Activated T-helper 1 cell treated with anti-CD3 and anti-CD28 coated beads, Interleukin-12 subunit alpha, Interleukin-12 subunit beta, Interleukin-2, Interleukin-4 antibody, amounts not matched to agents 30 ng/mL and 10 ng/mL and 1 ng/mL, durations not matched to agents 14 hours and 24 hours and 36 hours (primary cell): Measurements from ENCODE around the gene MRPL4. TPM values are rescaled to one million over a fixed set of nuclear protein-coding genes. Genes with fewer than 3 reads are reported as not detected.

Source experiments
- DNase-seq: peaks from one replicate; pipeline ENCODE4 v3.0.0; 2021; ENCODE audit warnings: low spot score
- H3K27ac Mint-ChIP-seq: one replicate; pipeline ENCODE4 v1.8.0; 2021; ENCODE audit warnings: mild to moderate bottlenecking, mixed read lengths
- H3K27me3 Mint-ChIP-seq: one replicate; pipeline ENCODE4 v1.8.0; 2022; ENCODE audit warnings: mild to moderate bottlenecking, moderate library complexity, mixed read lengths; ENCODE audit not compliant: insufficient read depth
- H3K36me3 Mint-ChIP-seq: one replicate; pipeline ENCODE4 v1.8.0; 2021; ENCODE audit warnings: low read depth, mixed read lengths
- H3K4me1 Mint-ChIP-seq: one replicate; pipeline ENCODE4 v1.8.0; 2021; ENCODE audit warnings: low read depth, mixed read lengths
- H3K4me3 Mint-ChIP-seq: one replicate; pipeline ENCODE4 v1.8.0; 2021; ENCODE audit warnings: mild to moderate bottlenecking, moderate library complexity, mixed read lengths
- H3K9me3 Mint-ChIP-seq: one replicate; pipeline ENCODE4 v1.8.0; 2021; ENCODE audit warnings: mixed read lengths
- intact Hi-C: fragments of 100-400 bp; cut with micrococcal nuclease; formaldehyde crosslinking; loops from one replicate; pipeline ENCODE4 v1.15.1; 2024
- total RNA-seq: library from RNA; stranded (reverse); gene quantifications from 2 replicates; pipeline ENCODE4 v1.2.3, GENCODE V29; 2022

MRPL4 gene
- total RNA-seq, 1 donor from 2014 or later, result 168 TPM

GRCh38 chr19:10223488-10224213 is 28.4 kb upstream of the MRPL4 start:
- no peak for DNase-seq
- Mint-ChIP-seq H3K4me1 (peaks cover 12% of the 10 kb centered on the region), H3K36me3 (peaks cover 3% of the 10 kb centered on the region), H3K27me3 (no peaks in the 10 kb centered on the region), H3K9me3 (no peaks in the 10 kb centered on the region), H3K4me3 (no peak overlapping the region), H3K27ac (no peak overlapping the region)
- intact Hi-C loops, result no loop called here

GRCh38 chr19:10224337-10224736 is 27.7 kb upstream of the MRPL4 start:
- Mint-ChIP-seq H3K4me1 (peaks cover 14% of the 10 kb centered on the region), H3K27me3 (no peaks in the 10 kb centered on the region), H3K4me3 (no peak overlapping the region), H3K36me3 (peaks cover 3% of the 10 kb centered on the region), H3K27ac (no peak overlapping the region), H3K9me3 (no peaks in the 10 kb centered on the region)
- no peak for DNase-seq
- intact Hi-C loops, result no loop called here

- Mint-ChIP-seq H3K27me3 (no peaks in the 10 kb centered on the region), H3K27ac (no peak overlapping the region)
Observed at GRCh38 chr19:10226021-10226375, 26.0 kb upstream of the MRPL4 start.

GRCh38 chr19:10226376-10227025 is 25.5 kb upstream of the MRPL4 start:
- H3K9me3 Mint-ChIP-seq, result no peaks in the 10 kb centered on the region
- intact Hi-C loops, result no loop called here
- peaks cover 3% of the 10 kb centered on the region for H3K36me3 Mint-ChIP-seq
- H3K27ac Mint-ChIP-seq, result no peak overlapping the region
- H3K27me3 Mint-ChIP-seq, result no peaks in the 10 kb centered on the region
- H3K4me3 Mint-ChIP-seq, result no peak overlapping the region
- no peak for DNase-seq
- peaks cover 20% of the 10 kb centered on the region for H3K4me1 Mint-ChIP-seq

More at GRCh38 chr19:10226021-10226375, 26.0 kb upstream of the MRPL4 start:
- Mint-ChIP-seq H3K36me3 (peaks cover 3% of the 10 kb centered on the region), H3K4me1 (peaks cover 20% of the 10 kb centered on the region), H3K4me3 (no peak overlapping the region), H3K9me3 (no peaks in the 10 kb centered on the region)
- intact Hi-C loops, result no loop called here
- no peak for DNase-seq

- Mint-ChIP-seq H3K9me3 (no peaks in the 10 kb centered on the region), H3K27me3 (peaks cover 2% of the 10 kb centered on the region), H3K27ac (no peak overlapping the region), H3K4me3 (no peak overlapping the region), H3K4me1 (peaks cover 20% of the 10 kb centered on the region), H3K36me3 (peaks cover 3% of the 10 kb centered on the region)
- intact Hi-C loops, result no loop called here
- DNase-seq, result no peak
Observed at GRCh38 chr19:10227026-10227971, 24.7 kb upstream of the MRPL4 start.

- Mint-ChIP-seq H3K27ac (no peak overlapping the region), H3K4me3 (no peak overlapping the region), H3K27me3 (peaks cover 5% of the 10 kb centered on the region), H3K9me3 (no peaks in the 10 kb centered on the region), H3K4me1 (peaks cover 20% of the 10 kb centered on the region), H3K36me3 (peaks cover 3% of the 10 kb centered on the region)
- DNase-seq, result no peak
- intact Hi-C loops, result no loop called here
Observed at GRCh38 chr19:10228393-10228792, 23.6 kb upstream of the MRPL4 start.

- no peaks in the 10 kb centered on the region for H3K9me3 Mint-ChIP-seq
- H3K4me3 Mint-ChIP-seq, result peak overlapping the region; percentile 64
- no peak for DNase-seq
- peaks cover 3% of the 10 kb centered on the region for H3K36me3 Mint-ChIP-seq
- H3K27ac Mint-ChIP-seq, result peak overlapping the region; percentile 18
- intact Hi-C loops, result loop anchor here (1.0 kb wide), 1 partner anchor 21 kb away; no protein-coding TSS in a partner anchor
- H3K4me1 Mint-ChIP-seq, result peaks cover 20% of the 10 kb centered on the region
- H3K27me3 Mint-ChIP-seq, result peaks cover 5% of the 10 kb centered on the region
Observed at GRCh38 chr19:10228920-10229319, 23.1 kb upstream of the MRPL4 start.

GRCh38 chr19:10230173-10230860 is 21.7 kb upstream of the MRPL4 start:
- no peaks in the 10 kb centered on the region for H3K36me3 Mint-ChIP-seq
- intact Hi-C loops, result no loop called here
- H3K4me3 Mint-ChIP-seq, result peak overlapping the region; percentile 86
- peak; percentile 55 for DNase-seq
- H3K4me1 Mint-ChIP-seq, result peaks cover 20% of the 10 kb centered on the region
- peaks cover 5% of the 10 kb centered on the region for H3K27me3 Mint-ChIP-seq
- H3K9me3 Mint-ChIP-seq, result no peaks in the 10 kb centered on the region
- peak overlapping the region; percentile 82 for H3K27ac Mint-ChIP-seq

GRCh38 chr19:10230861-10231611 is 21.0 kb upstream of the MRPL4 start, which contains the start of gene S1PR2:
Gene S1PR2 (minus strand): TSS chr19:10231331. CDS start chr19:10224905, 6,426 bp downstream.
- H3K27ac Mint-ChIP-seq, result peak within 1 kb of the TSS; percentile 82
- peak within 1 kb of the TSS; percentile 86 for H3K4me3 Mint-ChIP-seq
- peak; percentile 45 for DNase-seq
- H3K4me1 Mint-ChIP-seq, result peaks cover 23% of the 10 kb centered on the region
- no peaks in the 10 kb centered on the region for H3K9me3 Mint-ChIP-seq
- H3K36me3 Mint-ChIP-seq, result no peaks in the 10 kb centered on the region
- intact Hi-C loops, result loop anchor here (1.0 kb wide), 1 partner anchor 36 kb away; no protein-coding TSS in a partner anchor
- H3K27me3 Mint-ChIP-seq, result peaks cover 5% of the 10 kb centered on the region

GRCh38 chr19:10231612-10232228 is 20.3 kb upstream of the MRPL4 start:
- Mint-ChIP-seq H3K27ac (peak overlapping the region; percentile 65), H3K27me3 (peaks cover 5% of the 10 kb centered on the region), H3K4me3 (peak overlapping the region; percentile 81), H3K9me3 (no peaks in the 10 kb centered on the region), H3K36me3 (peaks cover 2% of the 10 kb centered on the region), H3K4me1 (peaks cover 23% of the 10 kb centered on the region)
- no peak for DNase-seq
- intact Hi-C loops, result loop anchor here (1.0 kb wide), 1 partner anchor 36 kb away; no protein-coding TSS in a partner anchor

- no peak overlapping the region for H3K4me3 Mint-ChIP-seq
- peaks cover 5% of the 10 kb centered on the region for H3K27me3 Mint-ChIP-seq
- intact Hi-C loops, result no loop called here
Observed at GRCh38 chr19:10233946-10234345, 18.1 kb upstream of the MRPL4 start.

More at GRCh38 chr19:10233946-10234345, 18.1 kb upstream of the MRPL4 start:
- DNase-seq, result no peak
- H3K9me3 Mint-ChIP-seq, result no peaks in the 10 kb centered on the region
- no peak overlapping the region for H3K27ac Mint-ChIP-seq
- H3K36me3 Mint-ChIP-seq, result peaks cover 2% of the 10 kb centered on the region
- peaks cover 22% of the 10 kb centered on the region for H3K4me1 Mint-ChIP-seq
